Retina (tissue), 1 donor: Measurements from ENCODE around the gene ROMO1.
"Not testable (repeated sequence)": the region's sequence is repeated elsewhere in the genome, so short reads cannot be mapped to it uniquely, and the experiment has no call there.

Source experiments
- DNase-seq: peaks from one replicate; pipeline ENCODE4 v3.0.0-alpha.2; 2016

The ROMO1 gene

DNA sequence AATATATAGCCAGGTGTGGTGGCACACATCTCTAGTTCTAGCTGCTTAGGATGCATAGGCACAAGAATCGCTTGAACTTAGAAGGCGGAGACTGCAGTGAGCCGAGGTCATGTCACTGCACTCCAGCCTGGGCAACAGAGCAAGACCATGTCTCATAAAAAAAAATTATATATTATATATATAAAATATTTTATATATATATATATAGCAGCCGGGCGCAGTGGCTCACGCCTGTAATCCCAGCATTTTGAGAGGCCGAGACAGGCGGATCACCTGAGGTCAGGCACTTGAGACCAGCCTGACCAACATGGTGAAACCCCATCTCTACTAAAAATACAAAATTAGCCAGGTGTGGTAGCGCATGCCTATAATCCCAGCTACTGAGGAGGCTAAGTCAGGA lies 13.8 kb upstream of the ROMO1 start:
- DNase-seq, result not testable (repeated sequence)

GRCh38 chr20:35686872-35687271 lies 12.3 kb upstream of the ROMO1 start:
- not testable (repeated sequence) for DNase-seq

DNA sequence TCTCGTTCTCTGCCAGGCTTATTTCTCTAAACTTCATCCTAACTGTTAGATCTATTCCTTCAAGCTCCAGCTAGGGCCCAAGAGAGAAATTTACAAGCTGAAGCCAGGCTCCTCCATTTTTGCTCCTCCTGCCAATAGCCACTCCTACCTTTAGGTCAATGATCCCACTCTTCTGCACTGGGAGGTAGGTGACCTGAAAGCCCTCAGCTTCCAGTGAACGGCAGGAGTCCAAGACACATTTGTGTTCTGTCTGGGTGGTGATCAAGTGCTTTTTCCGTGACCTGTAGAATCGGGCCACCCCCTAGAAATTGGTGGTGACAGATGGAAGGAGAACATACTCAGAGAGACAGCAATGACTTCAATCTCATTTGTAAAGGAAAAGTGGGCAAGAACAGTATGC lies 8.9 kb upstream of the ROMO1 start:
- DNase-seq, result no peak

DNA sequence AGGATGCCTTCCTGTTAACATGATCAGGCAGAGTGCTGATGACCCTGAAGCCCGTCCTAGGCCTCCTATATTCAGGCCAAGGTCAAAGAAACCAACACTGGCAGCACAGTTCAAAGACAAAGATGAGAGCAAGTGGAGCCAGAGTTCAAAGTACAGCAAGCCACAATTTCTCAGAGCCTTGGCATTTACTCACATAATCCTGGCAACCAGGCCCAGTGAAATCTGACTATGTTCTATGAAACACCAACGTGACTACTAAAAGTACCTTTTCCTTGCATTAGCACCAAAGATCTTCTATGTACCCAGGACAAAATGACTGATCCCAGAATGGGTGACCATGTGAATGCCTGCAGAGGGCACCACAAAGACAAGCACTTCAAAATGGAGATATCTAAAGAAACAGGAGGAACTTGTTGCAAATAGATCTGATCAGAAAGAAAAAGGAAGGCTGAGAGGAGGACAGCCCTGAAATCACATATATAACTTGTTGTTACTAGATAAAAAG lies 3.9 kb upstream of the ROMO1 start:
- no peak for DNase-seq

- no peak for DNase-seq
Measured at GRCh38 chr20:35695978-35696377, 3.2 kb upstream of the ROMO1 start.

- no peak for DNase-seq
Measured at GRCh38 chr20:35697696-35698297, 1.4 kb upstream of the ROMO1 start.

GRCh38 chr20:35698298-35699126 lies 693 bp upstream of the ROMO1 start:
- DNase-seq, result no peak

GRCh38 chr20:35699957-35700624 lies 886 bp downstream of the ROMO1 start:
- no peak for DNase-seq

- no peak for DNase-seq
Measured at GRCh38 chr20:35700625-35701148, 1.5 kb downstream of the ROMO1 start.

- DNase-seq, result no peak
Measured at GRCh38 chr20:35702051-35702823, 3.0 kb downstream of the ROMO1 start.

DNA sequence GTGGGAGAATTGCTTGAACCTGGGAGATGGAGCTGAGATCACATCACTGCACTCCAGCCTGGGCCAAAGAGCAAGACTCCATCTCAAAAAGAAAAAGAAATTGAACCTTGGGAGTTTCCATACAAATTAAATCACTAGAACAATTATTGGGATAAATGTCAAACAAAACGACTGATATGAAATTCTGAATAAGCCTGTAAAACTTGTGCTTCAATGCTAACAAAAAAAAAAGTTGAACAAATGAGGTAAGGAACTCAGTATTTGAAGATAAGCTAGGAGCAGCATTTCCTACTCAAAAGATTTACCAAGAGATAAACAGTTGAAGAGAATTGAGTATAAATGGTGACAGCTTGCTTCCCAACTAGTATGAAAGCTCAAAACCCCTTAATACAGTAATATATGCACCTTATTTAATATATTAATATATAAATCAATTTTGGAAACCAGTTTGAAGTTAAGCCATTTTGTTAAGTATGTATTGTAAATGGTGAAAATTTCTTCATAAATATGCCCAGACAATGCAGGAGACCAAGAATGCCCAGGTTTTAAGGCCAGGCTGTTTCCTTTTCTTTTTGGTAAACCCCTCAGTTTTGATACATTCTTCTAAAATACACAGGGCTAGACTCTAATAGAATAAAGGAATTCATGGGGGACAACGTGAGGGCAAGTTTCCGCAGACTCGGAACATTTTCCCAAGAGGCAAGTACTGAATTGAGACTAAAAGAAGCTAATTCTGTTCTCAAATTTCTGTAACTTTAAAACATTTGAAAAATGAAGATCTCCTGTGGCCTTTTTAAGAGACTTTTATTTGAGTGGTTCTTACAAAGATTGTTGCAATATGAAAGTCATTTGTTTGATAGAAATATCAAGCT lies 3.9 kb downstream of the ROMO1 start:
- no peak for DNase-seq

DNA sequence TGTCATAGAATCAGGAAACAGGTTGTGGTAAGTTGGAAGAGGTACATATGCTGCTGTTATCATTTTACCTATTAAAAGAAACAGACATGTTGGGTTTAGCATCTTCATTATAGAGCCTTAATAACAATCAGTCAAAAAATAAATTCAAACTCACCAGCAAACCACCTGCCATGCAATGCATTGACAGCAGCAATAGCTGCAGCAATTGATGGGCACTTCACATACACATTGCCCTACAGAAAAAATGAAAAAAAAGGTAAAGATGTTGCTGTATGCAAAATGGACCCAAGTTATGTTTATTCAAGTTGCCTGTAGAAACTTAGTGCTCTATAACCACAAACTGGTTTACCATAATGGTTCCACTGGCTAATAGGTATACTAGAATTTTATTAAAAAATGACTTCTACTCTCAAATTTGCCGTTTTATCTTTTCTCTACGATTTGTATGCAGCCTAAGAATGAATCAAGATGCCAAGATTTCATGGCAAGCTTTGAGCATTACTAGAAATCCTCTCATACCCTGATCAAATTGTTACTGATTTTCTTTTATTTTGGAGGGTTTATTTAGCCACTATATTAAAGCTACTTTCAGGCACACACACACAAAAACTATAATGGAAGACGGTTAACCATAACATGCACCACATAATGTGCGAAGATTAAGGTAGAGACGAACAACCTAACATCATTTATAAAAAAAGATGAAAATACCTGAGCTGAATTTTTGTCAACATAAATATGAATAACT lies 5.5 kb downstream of the ROMO1 start:
- DNase-seq, result no peak

DNA sequence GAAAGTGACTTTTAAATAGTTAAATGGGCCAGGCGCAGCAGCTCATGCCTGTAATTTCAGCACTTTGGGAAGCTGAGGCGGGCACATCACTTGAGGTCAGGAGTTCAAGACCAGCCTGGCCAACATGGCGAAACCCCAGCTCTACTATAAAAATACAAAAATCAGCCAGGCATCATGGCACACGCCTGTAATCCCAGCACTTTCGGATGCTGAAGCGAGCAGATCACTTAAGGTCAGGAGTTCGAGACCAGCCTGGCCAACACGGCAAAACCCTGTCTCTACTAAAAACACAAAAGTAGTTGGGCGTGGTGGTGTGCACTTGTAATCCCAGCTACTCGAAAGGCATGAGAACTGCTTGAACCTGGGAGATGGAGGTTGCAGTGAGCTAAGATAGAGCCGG lies 6.7 kb downstream of the ROMO1 start:
- not testable (repeated sequence) for DNase-seq

DNA sequence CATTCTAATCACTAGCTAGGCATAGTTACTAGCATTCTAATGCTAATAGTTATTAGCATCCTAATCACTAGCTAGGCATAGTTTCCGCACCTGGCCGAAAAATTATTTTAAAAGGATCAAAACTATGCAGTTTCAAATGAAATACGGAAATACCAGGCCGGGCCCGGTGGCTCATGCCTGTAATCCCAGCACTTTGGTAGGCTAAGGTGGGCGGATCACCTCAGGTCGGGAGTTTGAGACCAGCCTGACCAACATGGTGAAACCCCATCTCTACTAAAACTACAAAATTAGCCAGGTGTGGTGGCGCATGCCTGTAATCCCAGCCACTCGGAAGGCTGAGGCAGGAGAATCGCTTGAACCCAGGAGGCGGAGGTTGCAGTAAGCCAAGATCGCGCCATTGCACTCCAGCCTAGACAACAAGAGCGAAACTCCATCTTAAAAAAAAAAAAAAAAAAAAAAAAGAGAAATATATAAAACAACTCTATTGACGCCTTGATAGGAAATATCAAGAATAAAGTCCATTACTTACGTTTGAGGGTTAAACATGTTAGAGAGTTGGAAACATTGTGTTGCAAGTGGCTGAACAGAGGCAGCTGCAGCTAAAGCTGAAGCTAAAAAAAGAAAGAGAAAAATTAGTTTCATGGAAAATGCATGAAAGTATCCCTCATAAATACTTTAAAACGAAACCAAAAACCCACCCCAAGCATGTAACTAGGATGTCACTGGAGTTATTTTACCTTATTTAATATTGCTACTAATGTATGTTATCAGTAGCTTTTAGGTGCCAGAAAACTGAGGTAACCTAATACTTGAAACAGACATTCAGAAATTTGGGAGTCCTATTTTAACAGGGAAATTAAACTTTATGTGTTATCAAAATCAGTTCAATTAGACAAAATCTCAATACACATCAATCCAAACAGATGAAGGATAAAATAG lies 7.7 kb downstream of the ROMO1 start:
- not testable (repeated sequence) for DNase-seq

DNA sequence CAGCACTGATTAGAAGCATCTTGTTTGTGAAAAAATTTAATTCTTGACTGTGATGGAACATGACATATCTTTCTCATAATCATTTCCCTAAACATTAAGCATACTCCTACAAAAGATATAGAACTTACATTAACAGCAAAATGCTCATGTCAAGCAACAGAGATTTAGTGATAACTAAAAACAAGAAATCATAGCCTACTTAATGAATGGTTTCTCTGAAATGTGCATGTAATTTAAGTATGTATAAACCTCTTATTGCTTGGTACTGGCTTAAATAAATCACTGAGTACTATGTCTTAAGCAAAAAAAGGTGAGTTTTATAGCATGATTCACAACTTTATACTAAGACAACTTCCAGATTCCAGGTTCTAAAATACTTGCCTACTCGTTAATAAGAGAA lies 9.3 kb downstream of the ROMO1 start:
- DNase-seq, result no peak

GRCh38 chr20:35709259-35709658 lies 10.1 kb downstream of the ROMO1 start:
- no peak for DNase-seq

DNA sequence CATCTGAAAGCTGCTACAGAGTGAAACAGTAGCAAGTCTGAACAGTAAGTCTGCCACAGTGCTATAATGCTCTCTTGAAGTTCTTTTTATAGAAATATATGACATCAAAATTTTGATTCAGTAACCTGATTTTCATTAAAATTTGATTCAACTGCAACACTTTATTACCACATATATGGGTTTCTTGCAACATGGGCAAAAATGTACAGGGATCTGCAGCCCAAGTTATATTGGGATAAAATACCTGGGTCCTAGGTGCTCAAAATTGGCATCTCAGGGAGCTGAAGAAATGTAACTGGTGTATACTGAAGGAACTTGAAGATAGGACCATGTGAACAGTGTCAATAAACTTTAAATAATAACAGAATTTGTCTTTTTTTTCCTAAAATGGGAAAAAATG lies 10.8 kb downstream of the ROMO1 start:
- DNase-seq, result no peak

DNA sequence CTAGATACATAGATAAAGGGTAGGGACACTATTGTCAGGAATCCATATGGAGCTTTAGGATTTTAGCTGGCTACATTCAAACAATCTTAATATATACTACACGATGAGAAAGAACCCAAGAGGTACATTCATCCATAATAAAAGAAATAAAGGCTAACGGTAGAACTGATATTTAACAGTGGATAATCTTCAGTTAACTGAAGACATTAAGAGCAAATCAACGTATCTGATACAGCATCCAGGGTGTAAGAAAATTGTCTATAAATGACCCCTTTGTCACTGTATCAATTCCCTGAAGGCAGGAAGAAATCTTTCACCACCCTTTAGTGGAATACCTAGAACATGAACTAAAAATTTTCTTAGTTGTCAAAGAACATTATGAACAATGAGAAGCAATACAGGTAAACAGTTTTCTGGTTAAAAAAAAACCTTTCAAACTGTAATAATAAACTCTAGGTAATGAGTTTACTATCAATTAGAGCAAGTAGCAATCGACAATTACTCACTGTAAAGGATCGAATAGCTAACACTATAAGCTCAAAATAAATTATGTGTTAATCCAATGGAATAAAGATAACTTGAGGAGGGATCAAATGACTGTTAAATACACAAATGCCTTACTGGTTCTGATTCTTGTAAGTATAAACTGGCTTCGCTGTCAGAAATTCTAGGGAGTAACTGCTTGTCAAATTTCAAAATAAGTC lies 11.8 kb downstream of the ROMO1 start:
- DNase-seq, result no peak

DNA sequence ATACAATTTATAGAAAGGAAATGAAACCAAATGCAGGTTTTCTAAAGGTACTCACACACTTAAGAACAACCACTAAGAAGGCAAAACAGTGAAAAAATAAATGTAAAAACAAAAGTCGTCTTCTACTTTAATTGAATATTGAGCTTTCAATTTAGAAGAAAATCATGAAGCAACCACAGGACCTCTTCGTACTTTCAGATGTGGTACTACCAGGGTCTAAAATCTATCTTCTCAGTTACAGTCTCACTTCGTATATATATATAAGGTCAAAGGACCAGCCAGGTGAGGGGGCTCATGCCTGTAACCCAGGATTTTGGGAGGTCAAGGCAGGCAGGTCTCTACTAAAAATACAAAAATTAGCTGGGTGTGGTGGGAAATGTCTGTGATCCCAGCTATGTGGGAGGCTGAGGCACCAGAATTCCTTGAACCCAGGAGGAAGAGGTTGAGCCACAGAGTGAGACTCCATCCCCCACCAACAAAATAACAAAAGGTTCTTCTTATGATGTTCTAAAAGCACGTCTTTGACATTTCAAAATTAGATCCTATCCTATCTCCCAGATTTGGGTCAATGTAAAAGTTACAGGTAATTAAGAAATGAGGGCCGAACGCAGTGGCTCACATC lies 12.5 kb downstream of the ROMO1 start:
- DNase-seq, result no peak
